Measurements from ENCODE around the gene FAM83F. TPM values are rescaled to one million over a fixed set of nuclear protein-coding genes. Genes with fewer than 3 reads are reported as not detected.

Gene FAM83F
- total and polyA plus RNA-seq, 9 donors, result 0.12 to 3.4 (median 0.66) TPM

GRCh38 chr22:40057652-40058051, 62.9 kb downstream of the FAM83F start:
- H3K27me3 ChIP-seq, result no peaks in the 10 kb centered on the region
- TF ChIP-seq CTCF (IDR thresholded peaks at IDR 0.05) (no peak), EP300 (IDR thresholded peaks at IDR 0.05) (no peak), POLR2A (IDR thresholded peaks at IDR 0.05) (no peak)

GRCh38 chr22:40058265-40058664, 63.5 kb downstream of the FAM83F start:
- no peak for DNase-seq
- Histone ChIP-seq H3K36me3 (no peaks in the 10 kb centered on the region), H3K4me3 (no peak overlapping the region), H3K4me1 (ENCODE audit: insufficient read depth) (peaks cover 7% of the 10 kb centered on the region), H3K27ac (no peak overlapping the region), H3K27me3 (no peaks in the 10 kb centered on the region), H3K9me3 (no peaks in the 10 kb centered on the region)
- no peak for TF ChIP-seq CTCF (IDR thresholded peaks at IDR 0.05)
- TF ChIP-seq POLR2A (IDR thresholded peaks at IDR 0.05), result no peak
- TF ChIP-seq EP300 (IDR thresholded peaks at IDR 0.05), result no peak
- 77 to 90% (median 81%) methylated on average over 5 of the region's 5 CpGs for WGBS, 3 donors
- intact Hi-C loops (cut with DNase I), result loop anchor here in 1 of 4 donors (10.0 kb wide), 1 partner anchor 287 kb away; the partner anchor contains the start of gene ADSL

More at GRCh38 chr22:40057652-40058051, 62.9 kb downstream of the FAM83F start:
- DNase-seq, result no peak
- H3K4me3 ChIP-seq, result no peak overlapping the region
- H3K4me1 ChIP-seq (ENCODE audit: insufficient read depth), result peaks cover 7% of the 10 kb centered on the region
- intact Hi-C loops (cut with DNase I), result loop anchor here in 1 of 4 donors (10.0 kb wide), 1 partner anchor 287 kb away; the partner anchor contains the start of gene ADSL
- no peaks in the 10 kb centered on the region for H3K9me3 ChIP-seq
- H3K27ac ChIP-seq, result no peak overlapping the region
- H3K36me3 ChIP-seq, result no peaks in the 10 kb centered on the region

GRCh38 chr22:40065981-40066380, 71.2 kb downstream of the FAM83F start:
- WGBS, 3 donors, result 89 to 95% (median 94%) methylated on average over 3 of the region's 3 CpGs

GRCh38 chr22:40067639-40068038, 72.9 kb downstream of the FAM83F start:
- DNase-seq, result no peak
- intact Hi-C loops (cut with DNase I), result no loop called here
- 90 to 97% (median 94%) methylated on average over 2 of the region's 2 CpGs for WGBS, 3 donors
- no peaks in the 10 kb centered on the region for H3K27me3 ChIP-seq
- H3K9me3 ChIP-seq, result no peaks in the 10 kb centered on the region
- peaks cover 3% of the 10 kb centered on the region for H3K4me1 ChIP-seq (ENCODE audit: insufficient read depth)
- H3K4me3 ChIP-seq, result no peak overlapping the region
- no peak overlapping the region for H3K27ac ChIP-seq
- TF ChIP-seq POLR2A (IDR thresholded peaks at IDR 0.05) (no peak), CTCF (IDR thresholded peaks at IDR 0.05) (no peak), EP300 (IDR thresholded peaks at IDR 0.05) (no peak)
- no peaks in the 10 kb centered on the region for H3K36me3 ChIP-seq

More at GRCh38 chr22:40065981-40066380, 71.2 kb downstream of the FAM83F start:
- peaks cover 2% of the 10 kb centered on the region for H3K4me1 ChIP-seq (ENCODE audit: insufficient read depth)
- no peaks in the 10 kb centered on the region for H3K27me3 ChIP-seq
- no peak for TF ChIP-seq POLR2A (IDR thresholded peaks at IDR 0.05)
- TF ChIP-seq EP300 (IDR thresholded peaks at IDR 0.05), result no peak
- no peak for TF ChIP-seq CTCF (IDR thresholded peaks at IDR 0.05)
- H3K9me3 ChIP-seq, result no peaks in the 10 kb centered on the region
- no peak overlapping the region for H3K27ac ChIP-seq
- H3K4me3 ChIP-seq, result no peak overlapping the region
- DNase-seq, result no peak
- intact Hi-C loops (cut with DNase I), result no loop called here
- no peaks in the 10 kb centered on the region for H3K36me3 ChIP-seq

Data from ovary (tissue), 9 donors.